ENCODE measurements around the gene CLCN7. TPM values are rescaled to one million over a fixed set of nuclear protein-coding genes. Genes with fewer than 3 reads are reported as not detected.

The CLCN7 gene
- total RNA-seq, 1 experiment from 2014 or later, result 60.0 TPM

- DNase-seq (ENCODE audit: unreplicated experiment), result no peak
- no TSS peak for BruUV-seq (replicated peaks)
- POLR2A ChIA-PET, result interaction anchor here (0.6 kb wide), 1 partner anchor 79 kb away, joined by 4 read pairs; no protein-coding TSS in a partner anchor
- CTCF ChIA-PET, result no interaction called here
- Mint-ChIP-seq H3K27ac (ENCODE audit: low read depth, unreplicated experiment) (no peak overlapping the region), H3K27me3 (ENCODE audit: insufficient read depth, unreplicated experiment) (no peaks in the 10 kb centered on the region), H3K4me3 (ENCODE audit: unreplicated experiment) (no peak overlapping the region), H3K9me3 (ENCODE audit: unreplicated experiment) (no peaks in the 10 kb centered on the region), H3K4me1 (ENCODE audit: insufficient read depth, unreplicated experiment) (no peaks in the 10 kb centered on the region), H3K36me3 (ENCODE audit: insufficient read depth, unreplicated experiment) (peaks cover 49% of the 10 kb centered on the region)
- intact Hi-C loops (cut with micrococcal nuclease), result no loop called here
- no peak for TF ChIP-seq CTCF (IDR thresholded peaks at IDR 0.05; ENCODE audit: unreplicated experiment)
Measured at GRCh38 chr16:1459967-1460366, 14.9 kb downstream of the CLCN7 start.

- POLR2A ChIA-PET, result no interaction called here
- intact Hi-C loops (cut with micrococcal nuclease), result no loop called here
- H3K9me3 Mint-ChIP-seq (ENCODE audit: unreplicated experiment), result no peaks in the 10 kb centered on the region
- H3K27ac Mint-ChIP-seq (ENCODE audit: low read depth, unreplicated experiment), result no peak overlapping the region
- no peak for TF ChIP-seq CTCF (IDR thresholded peaks at IDR 0.05; ENCODE audit: unreplicated experiment)
- no peaks in the 10 kb centered on the region for H3K27me3 Mint-ChIP-seq (ENCODE audit: insufficient read depth, unreplicated experiment)
- no peaks in the 10 kb centered on the region for H3K4me1 Mint-ChIP-seq (ENCODE audit: insufficient read depth, unreplicated experiment)
- CTCF ChIA-PET, result interaction anchor here (0.5 kb wide), 1 partner anchor 14 kb away, joined by 3 read pairs; no protein-coding TSS in a partner anchor
- H3K36me3 Mint-ChIP-seq (ENCODE audit: insufficient read depth, unreplicated experiment), result peaks cover 43% of the 10 kb centered on the region
- BruUV-seq (replicated peaks), result no TSS peak
- DNase-seq (ENCODE audit: unreplicated experiment), result no peak
- no peak overlapping the region for H3K4me3 Mint-ChIP-seq (ENCODE audit: unreplicated experiment)
Measured at GRCh38 chr16:1458977-1459341, 15.9 kb downstream of the CLCN7 start.

GRCh38 chr16:1458336-1458976 is 16.4 kb downstream of the CLCN7 start:
- no peak overlapping the region for H3K27ac Mint-ChIP-seq (ENCODE audit: low read depth, unreplicated experiment)
- no peaks in the 10 kb centered on the region for H3K9me3 Mint-ChIP-seq (ENCODE audit: unreplicated experiment)
- no peak overlapping the region for H3K4me3 Mint-ChIP-seq (ENCODE audit: unreplicated experiment)
- intact Hi-C loops (cut with micrococcal nuclease), result no loop called here
- H3K36me3 Mint-ChIP-seq (ENCODE audit: insufficient read depth, unreplicated experiment), result peaks cover 46% of the 10 kb centered on the region
- TF ChIP-seq CTCF (IDR thresholded peaks at IDR 0.05; ENCODE audit: unreplicated experiment), result no peak
- ChIA-PET POLR2A (interaction anchor here (1.1 kb wide), 1 partner anchor 34 kb away, joined by 3 read pairs; no protein-coding TSS in a partner anchor), CTCF (no interaction called here)
- BruUV-seq (replicated peaks), result no TSS peak
- H3K27me3 Mint-ChIP-seq (ENCODE audit: insufficient read depth, unreplicated experiment), result no peaks in the 10 kb centered on the region
- no peak for DNase-seq (ENCODE audit: unreplicated experiment)
- no peaks in the 10 kb centered on the region for H3K4me1 Mint-ChIP-seq (ENCODE audit: insufficient read depth, unreplicated experiment)

GRCh38 chr16:1457489-1458245 is 17.2 kb downstream of the CLCN7 start:
- no peaks in the 10 kb centered on the region for H3K9me3 Mint-ChIP-seq (ENCODE audit: unreplicated experiment)
- H3K4me3 Mint-ChIP-seq (ENCODE audit: unreplicated experiment), result no peak overlapping the region
- no peaks in the 10 kb centered on the region for H3K4me1 Mint-ChIP-seq (ENCODE audit: insufficient read depth, unreplicated experiment)
- no peak overlapping the region for H3K27ac Mint-ChIP-seq (ENCODE audit: low read depth, unreplicated experiment)
- no TSS peak for BruUV-seq (replicated peaks)
- ChIA-PET CTCF (no interaction called here), POLR2A (interaction anchor here (1.1 kb wide), 1 partner anchor 33 kb away, joined by 3 read pairs; no protein-coding TSS in a partner anchor)
- intact Hi-C loops (cut with micrococcal nuclease), result no loop called here
- H3K27me3 Mint-ChIP-seq (ENCODE audit: insufficient read depth, unreplicated experiment), result no peaks in the 10 kb centered on the region
- no peak for DNase-seq (ENCODE audit: unreplicated experiment)
- peaks cover 45% of the 10 kb centered on the region for H3K36me3 Mint-ChIP-seq (ENCODE audit: insufficient read depth, unreplicated experiment)
- no peak for TF ChIP-seq CTCF (IDR thresholded peaks at IDR 0.05; ENCODE audit: unreplicated experiment)
